ENCODE results near the gene NLGN2. TPM values are rescaled to one million over a fixed set of nuclear protein-coding genes. Genes with fewer than 3 reads are reported as not detected.

The NLGN2 gene
- total and polyA plus RNA-seq, 2 experiments from 2014 or later, result 14.4 to 38.7 TPM

DNA sequence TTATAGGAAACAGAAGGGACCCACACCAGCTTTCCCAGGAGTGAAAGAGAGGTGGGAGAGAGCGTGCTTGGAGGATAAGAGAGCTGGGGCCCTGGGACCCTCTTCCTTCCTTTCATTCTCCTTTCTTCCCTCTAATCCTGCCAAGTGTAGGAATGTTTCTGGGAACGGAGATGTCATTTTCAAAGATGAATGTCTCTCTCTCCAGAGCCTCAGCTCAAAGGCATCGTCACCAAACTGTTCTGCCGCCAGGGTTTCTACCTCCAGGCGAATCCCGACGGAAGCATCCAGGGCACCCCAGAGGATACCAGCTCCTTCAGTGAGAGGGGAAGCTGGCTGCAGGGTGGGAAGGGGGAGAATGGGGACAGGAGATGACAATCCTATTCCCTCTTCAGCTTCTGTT lies 33.6 kb downstream of the NLGN2 start:
- peaks cover 3% of the 10 kb centered on the region; the same call in 1 of the 2 replicates for H4K20me1 ChIP-seq (replicated peaks; ENCODE audit: insufficient read depth)
- H3K79me2 ChIP-seq (replicated peaks; ENCODE audit: insufficient read depth), result no peaks in the 10 kb centered on the region
- H2AFZ ChIP-seq, result peak overlapping the region; percentile 72; the same call in 1 of the 2 replicates
- Mint-ChIP-seq H3K4me3 (peak overlapping the region; percentile 96), H3K27me3 (ENCODE audit: insufficient read depth, low read depth, poor library complexity) (peaks cover 50% of the 10 kb centered on the region), H3K27ac (no peak overlapping the region), H3K4me1 (peaks cover 38% of the 10 kb centered on the region), H3K36me3 (ENCODE audit: low read depth) (no peaks in the 10 kb centered on the region; the same call in 2 of the 3 replicates), H3K9me3 (no peaks in the 10 kb centered on the region)
- no peak for TF ChIP-seq NANOG (IDR thresholded peaks at IDR 0.05; ENCODE audit: borderline replicate concordance)
- TF ChIP-seq, protein P1, sequence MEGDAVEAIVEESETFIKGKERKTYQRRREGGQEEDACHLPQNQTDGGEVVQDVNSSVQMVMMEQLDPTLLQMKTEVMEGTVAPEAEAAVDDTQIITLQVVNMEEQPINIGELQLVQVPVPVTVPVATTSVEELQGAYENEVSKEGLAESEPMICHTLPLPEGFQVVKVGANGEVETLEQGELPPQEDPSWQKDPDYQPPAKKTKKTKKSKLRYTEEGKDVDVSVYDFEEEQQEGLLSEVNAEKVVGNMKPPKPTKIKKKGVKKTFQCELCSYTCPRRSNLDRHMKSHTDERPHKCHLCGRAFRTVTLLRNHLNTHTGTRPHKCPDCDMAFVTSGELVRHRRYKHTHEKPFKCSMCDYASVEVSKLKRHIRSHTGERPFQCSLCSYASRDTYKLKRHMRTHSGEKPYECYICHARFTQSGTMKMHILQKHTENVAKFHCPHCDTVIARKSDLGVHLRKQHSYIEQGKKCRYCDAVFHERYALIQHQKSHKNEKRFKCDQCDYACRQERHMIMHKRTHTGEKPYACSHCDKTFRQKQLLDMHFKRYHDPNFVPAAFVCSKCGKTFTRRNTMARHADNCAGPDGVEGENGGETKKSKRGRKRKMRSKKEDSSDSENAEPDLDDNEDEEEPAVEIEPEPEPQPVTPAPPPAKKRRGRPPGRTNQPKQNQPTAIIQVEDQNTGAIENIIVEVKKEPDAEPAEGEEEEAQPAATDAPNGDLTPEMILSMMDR (conservative IDR thresholded peaks at IDR 0.05; ENCODE audit: low read depth in 2 of 2), result 0 out of 4 replicates have a peak, but pooled peaks of 1 of the 2 experiments have one; percentile 2
- peak overlapping the region; percentile 98 for H3K4me3 ChIP-seq
- H3K27ac ChIP-seq (ENCODE audit: low read depth), result peak overlapping the region; percentile 65; the same call in 1 of the 2 replicates
- peaks cover 49% of the 10 kb centered on the region for H3F3A ChIP-seq (replicated peaks; ENCODE audit: low read depth)
- no peaks in the 10 kb centered on the region for H3K36me3 ChIP-seq (ENCODE audit: insufficient read depth)
- H3K4me1 ChIP-seq (ENCODE audit: insufficient read depth), result peaks cover 37% of the 10 kb centered on the region
- peak overlapping the region; percentile 76 for H3K4me2 ChIP-seq
- H3K9me2 ChIP-seq (ENCODE audit: insufficient read depth), result no peaks in the 10 kb centered on the region
- peak; percentile 44 for DNase-seq (ENCODE audit: low spot score)
- H3K27me3 ChIP-seq (ENCODE audit: insufficient read depth), result peaks cover 48% of the 10 kb centered on the region
- no peak for ATAC-seq

DNA sequence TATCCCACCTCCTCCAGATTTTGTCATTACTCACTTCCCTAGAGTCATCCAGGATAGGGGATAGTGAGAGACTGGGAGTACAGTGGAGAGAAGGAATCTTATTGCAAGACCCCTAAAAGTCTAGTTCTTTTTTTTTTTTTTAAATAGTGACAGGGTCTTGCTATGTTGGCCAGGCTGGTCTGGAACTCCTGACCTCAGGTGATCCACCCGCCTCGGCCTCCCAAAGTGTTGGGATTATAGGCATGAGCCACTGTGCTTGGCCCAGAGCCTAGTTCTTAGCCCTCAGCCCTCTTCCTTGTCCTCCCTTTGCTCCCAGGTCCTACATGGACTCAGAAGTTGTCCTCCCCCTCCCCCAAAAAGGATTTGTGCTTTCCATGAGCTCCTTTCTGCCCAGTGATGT lies 34.5 kb downstream of the NLGN2 start:
- Mint-ChIP-seq H3K36me3 (ENCODE audit: low read depth) (no peaks in the 10 kb centered on the region; the same call in 2 of the 3 replicates), H3K4me1 (peaks cover 44% of the 10 kb centered on the region), H3K27me3 (ENCODE audit: insufficient read depth, low read depth, poor library complexity) (peaks cover 49% of the 10 kb centered on the region), H3K4me3 (peak overlapping the region; percentile 96; the same call in 1 of the 3 replicates), H3K27ac (no peak overlapping the region), H3K9me3 (no peaks in the 10 kb centered on the region)
- H3K4me3 ChIP-seq, result no peak overlapping the region
- H4K20me1 ChIP-seq (replicated peaks; ENCODE audit: insufficient read depth), result peaks cover 3% of the 10 kb centered on the region; the same call in 1 of the 2 replicates
- H3F3A ChIP-seq (replicated peaks; ENCODE audit: low read depth), result peaks cover 51% of the 10 kb centered on the region
- peaks cover 42% of the 10 kb centered on the region for H3K4me1 ChIP-seq (ENCODE audit: insufficient read depth)
- H3K4me2 ChIP-seq, result peak overlapping the region; percentile 76; the same call in 1 of the 2 replicates
- peaks cover 57% of the 10 kb centered on the region for H3K27me3 ChIP-seq (ENCODE audit: insufficient read depth)
- no peak overlapping the region for H2AFZ ChIP-seq
- DNase-seq (ENCODE audit: low spot score), result no peak
- H3K36me3 ChIP-seq (ENCODE audit: insufficient read depth), result no peaks in the 10 kb centered on the region
- no peak for ATAC-seq
- H3K79me2 ChIP-seq (replicated peaks; ENCODE audit: insufficient read depth), result no peaks in the 10 kb centered on the region
- H3K9me2 ChIP-seq (ENCODE audit: insufficient read depth), result no peaks in the 10 kb centered on the region
- H3K27ac ChIP-seq (ENCODE audit: low read depth), result no peak overlapping the region
- no peak for TF ChIP-seq JUNB (IDR thresholded peaks at IDR 0.05; ENCODE audit: unreplicated experiment)
- TF ChIP-seq, protein P2, sequence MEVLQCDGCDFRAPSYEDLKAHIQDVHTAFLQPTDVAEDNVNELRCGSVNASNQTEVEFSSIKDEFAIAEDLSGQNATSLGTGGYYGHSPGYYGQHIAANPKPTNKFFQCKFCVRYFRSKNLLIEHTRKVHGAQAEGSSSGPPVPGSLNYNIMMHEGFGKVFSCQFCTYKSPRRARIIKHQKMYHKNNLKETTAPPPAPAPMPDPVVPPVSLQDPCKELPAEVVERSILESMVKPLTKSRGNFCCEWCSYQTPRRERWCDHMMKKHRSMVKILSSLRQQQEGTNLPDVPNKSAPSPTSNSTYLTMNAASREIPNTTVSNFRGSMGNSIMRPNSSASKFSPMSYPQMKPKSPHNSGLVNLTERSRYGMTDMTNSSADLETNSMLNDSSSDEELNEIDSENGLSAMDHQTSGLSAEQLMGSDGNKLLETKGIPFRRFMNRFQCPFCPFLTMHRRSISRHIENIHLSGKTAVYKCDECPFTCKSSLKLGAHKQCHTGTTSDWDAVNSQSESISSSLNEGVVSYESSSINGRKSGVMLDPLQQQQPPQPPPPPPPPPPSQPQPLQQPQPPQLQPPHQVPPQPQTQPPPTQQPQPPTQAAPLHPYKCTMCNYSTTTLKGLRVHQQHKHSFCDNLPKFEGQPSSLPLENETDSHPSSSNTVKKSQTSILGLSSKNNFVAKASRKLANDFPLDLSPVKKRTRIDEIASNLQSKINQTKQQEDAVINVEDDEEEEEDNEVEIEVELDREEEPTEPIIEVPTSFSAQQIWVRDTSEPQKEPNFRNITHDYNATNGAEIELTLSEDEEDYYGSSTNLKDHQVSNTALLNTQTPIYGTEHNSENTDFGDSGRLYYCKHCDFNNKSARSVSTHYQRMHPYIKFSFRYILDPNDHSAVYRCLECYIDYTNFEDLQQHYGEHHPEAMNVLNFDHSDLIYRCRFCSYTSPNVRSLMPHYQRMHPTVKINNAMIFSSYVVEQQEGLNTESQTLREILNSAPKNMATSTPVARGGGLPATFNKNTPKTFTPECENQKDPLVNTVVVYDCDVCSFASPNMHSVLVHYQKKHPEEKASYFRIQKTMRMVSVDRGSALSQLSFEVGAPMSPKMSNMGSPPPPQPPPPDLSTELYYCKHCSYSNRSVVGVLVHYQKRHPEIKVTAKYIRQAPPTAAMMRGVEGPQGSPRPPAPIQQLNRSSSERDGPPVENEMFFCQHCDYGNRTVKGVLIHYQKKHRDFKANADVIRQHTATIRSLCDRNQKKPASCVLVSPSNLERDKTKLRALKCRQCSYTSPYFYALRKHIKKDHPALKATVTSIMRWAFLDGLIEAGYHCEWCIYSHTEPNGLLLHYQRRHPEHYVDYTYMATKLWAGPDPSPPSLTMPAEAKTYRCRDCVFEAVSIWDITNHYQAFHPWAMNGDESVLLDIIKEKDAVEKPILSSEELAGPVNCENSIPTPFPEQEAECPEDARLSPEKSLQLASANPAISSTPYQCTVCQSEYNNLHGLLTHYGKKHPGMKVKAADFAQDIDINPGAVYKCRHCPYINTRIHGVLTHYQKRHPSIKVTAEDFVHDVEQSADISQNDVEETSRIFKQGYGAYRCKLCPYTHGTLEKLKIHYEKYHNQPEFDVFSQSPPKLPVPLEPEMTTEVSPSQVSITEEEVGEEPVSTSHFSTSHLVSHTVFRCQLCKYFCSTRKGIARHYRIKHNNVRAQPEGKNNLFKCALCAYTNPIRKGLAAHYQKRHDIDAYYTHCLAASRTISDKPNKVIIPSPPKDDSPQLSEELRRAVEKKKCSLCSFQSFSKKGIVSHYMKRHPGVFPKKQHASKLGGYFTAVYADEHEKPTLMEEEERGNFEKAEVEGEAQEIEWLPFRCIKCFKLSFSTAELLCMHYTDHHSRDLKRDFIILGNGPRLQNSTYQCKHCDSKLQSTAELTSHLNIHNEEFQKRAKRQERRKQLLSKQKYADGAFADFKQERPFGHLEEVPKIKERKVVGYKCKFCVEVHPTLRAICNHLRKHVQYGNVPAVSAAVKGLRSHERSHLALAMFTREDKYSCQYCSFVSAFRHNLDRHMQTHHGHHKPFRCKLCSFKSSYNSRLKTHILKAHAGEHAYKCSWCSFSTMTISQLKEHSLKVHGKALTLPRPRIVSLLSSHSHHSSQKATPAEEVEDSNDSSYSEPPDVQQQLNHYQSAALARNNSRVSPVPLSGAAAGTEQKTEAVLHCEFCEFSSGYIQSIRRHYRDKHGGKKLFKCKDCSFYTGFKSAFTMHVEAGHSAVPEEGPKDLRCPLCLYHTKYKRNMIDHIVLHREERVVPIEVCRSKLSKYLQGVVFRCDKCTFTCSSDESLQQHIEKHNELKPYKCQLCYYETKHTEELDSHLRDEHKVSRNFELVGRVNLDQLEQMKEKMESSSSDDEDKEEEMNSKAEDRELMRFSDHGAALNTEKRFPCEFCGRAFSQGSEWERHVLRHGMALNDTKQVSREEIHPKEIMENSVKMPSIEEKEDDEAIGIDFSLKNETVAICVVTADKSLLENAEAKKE (CRISPR knock-in tag; IDR thresholded peaks at IDR 0.05), result no peak
- TF ChIP-seq NANOG (IDR thresholded peaks at IDR 0.05; ENCODE audit: borderline replicate concordance), result no peak
- no peak for TF ChIP-seq CREB1 (CRISPR knock-in tag; IDR thresholded peaks at IDR 0.05; ENCODE audit: low read depth)
- no peak for TF ChIP-seq POLR2AphosphoS5 (IDR thresholded peaks at IDR 0.05; ENCODE audit: low read depth)
- no peak for TF ChIP-seq EZH2phosphoT487 (IDR thresholded peaks at IDR 0.05; ENCODE audit: unreplicated experiment)
- TF ChIP-seq, protein P1 (conservative IDR thresholded peaks at IDR 0.05; ENCODE audit: low read depth in 2 of 2), result no peak
- TF ChIP-seq STAT1 (IDR thresholded peaks at IDR 0.05; ENCODE audit: unreplicated experiment), result no peak
- TF ChIP-seq EZH2 (IDR thresholded peaks at IDR 0.05; ENCODE audit: low read depth, unreplicated experiment), result no peak
- TF ChIP-seq, protein P3, sequence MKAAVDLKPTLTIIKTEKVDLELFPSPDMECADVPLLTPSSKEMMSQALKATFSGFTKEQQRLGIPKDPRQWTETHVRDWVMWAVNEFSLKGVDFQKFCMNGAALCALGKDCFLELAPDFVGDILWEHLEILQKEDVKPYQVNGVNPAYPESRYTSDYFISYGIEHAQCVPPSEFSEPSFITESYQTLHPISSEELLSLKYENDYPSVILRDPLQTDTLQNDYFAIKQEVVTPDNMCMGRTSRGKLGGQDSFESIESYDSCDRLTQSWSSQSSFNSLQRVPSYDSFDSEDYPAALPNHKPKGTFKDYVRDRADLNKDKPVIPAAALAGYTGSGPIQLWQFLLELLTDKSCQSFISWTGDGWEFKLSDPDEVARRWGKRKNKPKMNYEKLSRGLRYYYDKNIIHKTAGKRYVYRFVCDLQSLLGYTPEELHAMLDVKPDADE (IDR thresholded peaks at IDR 0.05), result no peak

All from GM23338 (cell line).